HG03575 (cell line): ENCODE results near the gene ATP5F1B.

Experiments used
- ATAC-seq: cut with Tn5 transposase; IDR thresholded peaks from one replicate; pipeline ENCODE4 v1.9.1; 2021; ENCODE audit not compliant: unreplicated experiment, insufficient number of reproducible peaks, low FRiP score; ENCODE audit errors: extremely low read depth

The ATP5F1B gene

DNA sequence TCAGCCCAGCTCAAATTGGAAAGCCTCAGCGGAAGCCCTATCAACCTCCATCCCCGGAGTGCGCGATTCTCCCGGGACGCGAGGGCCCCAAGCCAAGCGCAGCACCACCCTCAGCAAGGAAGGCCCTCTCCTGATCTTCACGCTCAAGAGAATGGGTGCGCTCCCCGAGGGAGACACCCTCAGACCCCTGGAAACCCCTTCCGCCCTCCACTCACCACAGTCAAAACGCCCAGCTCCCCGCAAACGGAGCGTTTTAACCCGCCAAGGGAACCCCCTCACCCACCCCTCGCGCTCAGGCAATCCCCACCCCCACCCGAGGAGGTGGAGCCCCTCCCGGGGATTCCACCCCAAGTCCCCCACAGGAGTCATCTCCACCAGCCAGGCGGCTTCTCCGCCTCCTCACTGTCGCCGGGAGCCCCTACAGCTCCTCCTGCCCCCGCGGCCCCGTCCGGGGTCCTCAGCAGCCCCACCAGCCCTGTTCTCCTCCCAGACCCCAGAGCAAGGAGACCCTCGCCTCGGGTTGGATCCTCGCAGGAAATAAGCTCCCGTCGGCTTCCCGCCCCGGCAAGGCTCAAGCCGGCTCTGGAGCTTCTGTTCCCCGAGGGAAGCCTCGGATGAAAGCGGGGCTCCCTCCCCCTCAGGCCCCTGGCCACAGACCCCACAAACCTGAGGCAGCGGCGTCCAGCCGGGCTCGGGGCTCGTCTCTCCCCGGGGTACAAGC is 16.2 kb downstream of the ATP5F1B start:
- no peak for ATAC-seq

DNA sequence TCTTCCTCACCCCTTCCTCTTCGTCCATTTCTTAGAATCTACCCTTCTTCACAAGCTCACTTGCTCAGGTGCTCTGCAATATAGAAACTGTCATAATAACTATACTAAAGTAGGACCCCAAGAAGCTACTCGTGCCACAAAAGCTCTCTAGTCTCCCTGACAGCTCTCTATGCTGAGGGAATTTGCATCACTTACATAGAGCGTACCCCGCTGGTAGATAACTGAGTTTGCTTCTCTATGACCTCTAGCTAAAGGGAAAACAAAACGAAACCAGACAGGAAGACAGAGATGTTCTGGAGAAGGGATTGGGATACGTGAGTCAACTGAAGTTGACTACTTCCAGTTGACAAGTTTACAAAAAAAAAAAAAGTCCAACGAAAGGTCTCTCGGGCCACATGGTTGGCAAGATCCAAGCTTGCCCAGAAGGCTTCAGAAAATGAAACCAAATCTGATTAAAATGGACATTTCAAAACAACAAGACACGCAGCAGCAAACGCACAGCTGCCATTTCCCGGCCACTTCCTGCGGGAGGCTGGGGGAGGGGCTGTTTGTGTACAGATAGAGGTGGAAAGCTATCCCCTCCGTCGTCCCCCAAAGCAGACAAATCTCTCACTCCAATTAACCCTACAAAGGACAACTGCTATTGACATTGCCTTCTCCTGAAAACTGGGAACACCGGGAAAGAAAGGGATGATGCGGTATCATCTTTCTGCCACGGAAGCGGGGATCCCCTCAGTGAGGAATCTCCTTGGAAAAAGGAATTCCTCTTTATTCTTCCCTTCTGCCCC is 16.9 kb downstream of the ATP5F1B start:
- ATAC-seq = no peak

DNA sequence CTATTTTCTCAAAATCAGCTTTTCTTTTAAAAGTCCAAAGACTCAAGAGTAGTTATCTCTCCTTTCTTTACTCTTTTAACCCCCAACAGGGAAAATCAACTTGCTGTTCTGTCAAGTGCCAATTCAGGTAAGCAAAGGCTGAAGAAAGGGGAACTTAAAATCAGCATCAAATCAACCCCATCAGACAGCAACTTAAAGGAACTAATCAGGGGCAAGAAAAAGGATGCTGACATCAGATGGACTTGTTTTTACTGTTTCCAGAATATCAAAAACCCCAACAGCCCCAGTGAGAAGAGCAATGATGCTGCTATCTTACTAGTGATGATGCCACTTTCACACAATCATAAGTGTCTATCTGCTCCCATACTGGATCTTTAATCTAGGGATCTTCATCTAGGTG is 19.1 kb downstream of the ATP5F1B start:
- ATAC-seq = no peak

DNA sequence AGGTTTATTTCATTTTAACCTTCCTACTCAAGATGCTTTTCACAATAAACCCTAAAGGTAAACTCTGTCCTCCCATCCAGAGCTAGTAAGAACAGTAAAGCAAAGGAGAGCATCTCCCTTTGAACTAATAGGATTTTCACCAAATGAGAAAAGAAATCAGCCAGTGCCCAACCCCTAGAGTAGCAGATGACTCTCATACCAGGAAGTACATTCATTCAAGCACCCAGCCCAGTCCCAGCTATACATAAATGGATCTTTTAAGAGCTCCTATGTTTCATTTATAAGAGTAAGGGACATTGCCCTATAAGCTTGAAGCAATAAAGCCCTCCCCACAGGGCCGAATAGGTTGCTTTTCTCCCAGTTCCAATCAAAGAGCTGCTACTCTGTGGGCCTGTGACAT is 23.2 kb downstream of the ATP5F1B start:
- no peak for ATAC-seq

DNA sequence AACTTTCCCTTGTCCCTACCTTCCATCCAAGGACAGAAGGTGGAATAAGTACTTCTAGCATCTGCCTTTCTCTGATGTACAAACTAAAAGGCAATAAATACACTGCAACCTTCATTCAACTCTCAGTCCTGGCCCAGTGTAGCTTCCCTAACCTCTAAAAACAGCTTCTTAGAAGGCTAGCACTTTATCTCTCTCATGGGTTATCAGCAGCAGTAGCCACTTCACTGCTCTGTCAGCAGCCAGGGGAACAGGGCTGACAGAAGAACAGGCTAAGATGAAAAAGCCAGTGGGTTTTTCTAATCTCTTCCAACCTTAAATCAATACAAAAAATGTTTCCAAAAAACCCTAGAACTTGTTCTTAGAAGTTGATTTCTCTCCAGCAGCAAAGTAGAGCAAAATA is 28.9 kb downstream of the ATP5F1B start:
- no peak for ATAC-seq

DNA sequence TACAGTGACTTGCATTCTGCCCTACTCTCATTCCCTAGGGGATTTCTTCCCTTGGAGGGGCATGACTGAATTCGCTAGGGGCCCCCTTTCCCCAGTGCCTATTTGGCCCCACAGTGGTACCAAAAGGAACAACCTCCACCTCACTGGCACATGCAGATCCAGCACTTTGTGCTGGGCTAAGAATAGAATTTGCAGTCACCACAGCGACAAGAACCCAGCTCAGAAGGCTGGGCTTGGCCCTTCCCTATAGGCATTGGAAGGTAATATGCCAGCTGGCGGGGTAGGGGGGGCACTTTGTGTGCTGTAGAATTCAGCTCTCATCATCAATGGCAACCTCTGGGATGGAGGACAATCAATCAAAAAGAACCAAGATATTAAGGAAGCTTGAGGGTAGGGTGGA is 29.5 kb downstream of the ATP5F1B start:
- ATAC-seq = no peak

DNA sequence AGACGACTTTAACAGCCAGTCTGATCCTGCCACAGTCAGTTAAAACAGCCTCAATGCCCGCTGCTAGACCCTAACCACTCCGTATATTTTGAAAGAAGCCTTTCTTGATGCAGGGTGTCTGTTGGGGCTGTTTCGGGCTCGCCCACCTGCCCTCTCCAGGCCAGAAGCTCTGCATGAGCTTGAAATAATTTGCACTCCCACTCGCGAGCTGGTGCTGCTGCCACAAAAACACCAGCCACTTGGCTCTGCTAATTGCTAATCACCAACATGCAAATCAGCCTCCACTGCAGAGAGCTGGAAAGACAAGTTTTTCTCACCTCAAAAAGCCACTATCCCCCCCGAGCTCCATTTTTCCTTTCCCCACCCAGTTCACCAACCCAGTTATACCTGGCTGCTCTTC is 31.2 kb downstream of the ATP5F1B start:
- no peak for ATAC-seq

DNA sequence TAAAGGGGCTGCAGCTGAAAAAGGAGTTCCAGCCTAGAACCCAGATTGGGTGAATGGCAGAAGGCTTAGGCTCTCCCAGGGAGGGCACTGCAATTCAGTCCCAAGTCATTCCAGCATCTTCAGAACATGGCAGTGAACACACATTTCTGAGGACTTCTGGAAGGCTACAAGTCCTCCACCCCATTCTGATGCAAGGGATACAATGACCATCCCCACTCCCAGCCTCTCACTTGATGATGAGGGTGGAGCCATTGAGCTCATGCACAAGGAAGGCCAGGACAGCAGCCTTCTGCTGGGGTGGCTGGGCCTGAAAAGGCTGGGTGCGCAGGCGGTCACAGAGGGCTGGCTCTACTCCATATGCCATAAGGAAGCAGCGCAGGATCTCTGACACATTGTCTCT is 41.4 kb downstream of the ATP5F1B start:
- ATAC-seq = no peak

DNA sequence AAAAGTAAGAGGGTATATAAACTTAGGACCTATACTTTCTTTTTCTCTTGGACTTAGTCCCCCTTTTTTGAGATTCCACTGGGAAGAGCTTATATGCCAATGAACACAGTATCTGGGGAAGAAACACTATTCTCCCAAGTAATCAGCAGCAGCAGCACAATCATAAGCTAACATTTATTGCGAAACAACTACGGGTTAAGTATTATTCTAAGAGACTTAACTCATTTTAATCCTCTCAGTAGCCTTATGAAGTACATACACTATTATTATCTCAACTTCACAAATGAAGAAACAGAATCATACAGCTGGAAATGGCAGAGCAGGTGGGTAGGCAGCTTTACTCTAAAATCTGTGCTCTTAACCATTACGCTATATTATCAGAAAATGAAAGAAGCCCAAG is 43.5 kb downstream of the ATP5F1B start:
- ATAC-seq = no peak

DNA sequence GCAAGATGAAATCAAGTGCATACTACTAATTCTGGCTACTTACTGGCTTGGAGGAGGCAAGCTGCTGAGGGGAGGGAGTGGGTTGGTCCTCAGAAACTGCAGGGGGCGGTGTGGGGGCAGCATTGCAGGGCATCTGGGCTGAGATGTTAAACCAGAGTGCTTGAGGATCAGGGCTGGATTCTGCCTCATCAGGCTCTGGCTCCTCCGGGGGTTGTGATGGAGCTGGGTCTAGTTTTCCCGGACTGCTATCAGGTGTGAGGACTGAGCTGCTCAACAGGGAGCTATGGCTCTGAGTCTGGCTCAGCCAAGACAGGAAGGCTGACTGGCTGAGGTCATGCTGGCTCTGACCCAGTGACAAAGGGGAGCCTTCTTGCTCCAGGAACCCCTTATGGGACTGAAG is 44.3 kb downstream of the ATP5F1B start:
- no peak for ATAC-seq

DNA sequence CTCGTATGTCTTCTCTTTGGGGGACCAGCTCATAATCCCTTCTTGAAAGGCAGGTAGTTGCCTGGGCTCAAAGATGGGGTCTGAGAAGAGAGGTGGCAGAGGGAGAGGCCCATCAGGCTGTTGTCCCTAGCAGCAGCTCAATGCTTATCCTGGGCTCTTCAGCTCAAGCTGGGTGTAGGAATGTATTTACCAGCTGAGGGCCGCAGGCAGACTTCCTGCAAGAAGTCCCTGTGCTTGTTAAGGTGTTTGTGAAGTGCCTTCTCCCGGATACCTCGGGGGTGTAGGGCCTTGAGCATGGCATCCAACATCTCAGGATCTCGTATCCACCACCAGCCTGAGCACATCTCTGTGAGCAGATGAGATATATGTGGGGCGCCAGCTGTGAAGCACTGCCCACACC is 45.0 kb downstream of the ATP5F1B start:
- ATAC-seq = no peak

DNA sequence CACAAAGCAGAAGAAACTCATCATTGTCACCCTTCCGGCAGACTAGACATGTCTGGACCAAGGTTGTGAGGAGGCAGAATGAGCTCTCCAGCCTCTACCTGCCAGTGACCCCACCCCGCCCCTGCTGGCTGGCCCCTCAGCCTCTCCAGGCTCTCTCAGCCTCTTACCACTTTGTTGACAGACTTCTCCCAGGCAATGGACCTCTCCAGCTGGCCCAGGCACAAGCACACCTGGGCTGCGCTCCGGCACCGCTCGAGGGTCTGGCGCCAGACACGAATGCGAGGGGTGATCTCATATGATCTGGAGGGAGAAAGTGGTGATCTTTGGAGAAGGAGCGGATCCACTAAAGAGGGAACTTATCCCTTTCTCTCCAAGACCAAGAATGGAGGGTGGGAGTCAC is 46.0 kb downstream of the ATP5F1B start:
- no peak for ATAC-seq

DNA sequence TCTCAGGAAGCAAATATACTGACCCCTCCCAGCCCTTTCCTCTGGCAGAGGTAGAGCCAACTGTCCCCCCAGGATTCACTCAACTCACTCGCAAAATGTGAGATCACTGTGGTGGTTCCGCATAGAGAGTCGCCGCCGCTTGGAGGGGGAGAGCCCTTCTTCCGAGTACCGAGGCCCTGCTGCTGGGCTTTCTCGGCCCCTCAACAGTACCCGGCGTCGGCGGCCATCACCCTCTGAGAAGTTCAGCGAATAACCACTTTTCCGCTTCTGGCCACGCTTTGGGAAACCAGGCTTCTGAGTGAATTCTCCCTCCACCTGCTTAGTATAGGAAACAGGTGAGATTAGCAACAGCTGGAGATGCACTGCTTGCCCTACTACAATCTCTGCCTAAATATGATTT is 46.7 kb downstream of the ATP5F1B start:
- no peak for ATAC-seq

DNA sequence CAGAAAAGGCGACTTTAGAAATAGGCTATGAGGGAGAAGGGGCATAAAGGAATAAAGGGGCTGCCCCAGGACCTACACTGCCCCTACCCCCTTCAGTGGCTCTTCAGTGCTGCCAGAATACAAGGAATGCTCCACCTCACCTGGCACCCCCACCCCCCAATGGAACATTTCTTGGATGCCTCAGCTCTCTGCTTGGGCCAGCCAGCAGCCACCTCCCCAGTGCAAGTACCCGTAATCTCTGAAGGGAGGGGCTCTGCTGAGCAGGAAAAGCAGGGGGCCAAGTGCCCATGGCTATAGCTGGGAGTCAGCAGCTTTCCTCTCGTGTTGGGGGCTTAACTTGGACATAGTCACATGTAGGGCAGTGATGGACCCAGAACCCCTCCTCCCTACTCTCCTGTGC is 49.0 kb downstream of the ATP5F1B start:
- ATAC-seq = no peak

DNA sequence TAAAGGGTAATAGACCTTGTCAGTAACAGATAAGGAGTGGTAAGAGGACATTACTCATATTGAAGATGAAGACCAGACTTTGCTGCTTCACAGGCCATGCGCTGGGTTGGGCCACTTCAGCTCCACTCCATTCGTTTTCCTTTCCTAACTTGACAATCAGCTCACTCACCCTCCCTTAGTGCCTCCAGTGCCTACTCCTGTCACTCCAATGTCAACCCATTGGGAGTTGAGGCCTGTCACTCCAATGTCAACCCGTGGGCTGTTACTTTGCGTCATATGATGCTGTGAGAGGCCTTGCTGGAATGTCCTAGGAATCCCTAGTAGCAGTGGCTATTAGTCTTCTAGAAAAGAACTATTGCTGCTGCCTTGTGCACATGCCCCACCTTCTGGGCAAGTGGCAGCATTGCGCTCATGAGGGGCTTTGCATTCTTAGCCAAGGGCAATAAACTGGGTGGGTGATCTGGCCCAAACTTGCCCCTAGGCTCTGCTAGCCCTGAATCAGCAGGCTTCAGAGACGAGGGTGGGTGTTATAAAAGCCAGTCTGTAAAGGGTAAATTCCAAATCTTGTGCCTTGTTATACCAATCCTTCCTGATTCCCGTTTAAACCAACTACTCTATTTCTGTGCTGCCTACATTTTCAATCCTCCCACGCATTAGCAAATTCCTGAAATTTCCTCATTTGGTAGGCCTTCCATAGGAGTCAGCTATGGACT is 51.7 kb downstream of the ATP5F1B start:
- ATAC-seq = no peak

DNA sequence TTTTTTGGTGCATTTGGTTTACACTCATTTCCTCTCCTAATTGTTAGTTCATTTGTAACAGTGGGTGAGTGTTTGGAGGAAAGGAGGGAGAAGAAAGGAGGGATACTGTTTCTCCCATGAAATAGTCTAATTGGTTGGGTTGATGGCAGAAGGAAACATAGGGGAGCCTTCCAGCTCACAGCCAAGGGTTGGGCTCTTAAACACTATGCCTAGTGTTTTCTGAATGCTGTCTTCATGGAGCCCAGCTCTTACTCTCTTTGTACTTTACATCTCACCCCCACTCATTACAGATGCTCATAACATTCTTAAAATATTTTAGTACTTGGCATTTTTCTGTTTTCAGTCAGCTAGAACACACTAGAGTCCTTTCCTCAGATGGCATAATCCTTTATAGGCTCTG is 53.8 kb downstream of the ATP5F1B start:
- ATAC-seq = no peak

DNA sequence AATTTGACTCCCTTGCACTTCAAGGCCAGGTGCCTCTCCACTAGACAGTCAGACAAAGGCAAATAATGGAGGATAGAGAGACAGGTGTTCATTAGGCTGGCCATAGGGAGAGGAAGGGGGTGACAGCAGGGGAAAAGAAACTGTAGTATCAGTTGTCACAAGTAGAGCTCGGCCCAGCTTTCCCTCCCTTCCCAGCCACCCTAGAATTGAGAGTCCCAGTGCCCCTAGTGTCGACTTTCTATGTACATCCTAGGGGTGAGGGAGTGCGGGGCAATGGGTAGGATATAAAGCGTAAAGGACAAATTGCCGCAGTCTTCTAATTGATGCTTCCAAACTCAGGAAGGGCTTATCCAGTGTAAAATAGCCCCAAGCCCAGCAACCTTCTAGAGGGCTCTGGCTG is 54.7 kb downstream of the ATP5F1B start:
- no peak for ATAC-seq

DNA sequence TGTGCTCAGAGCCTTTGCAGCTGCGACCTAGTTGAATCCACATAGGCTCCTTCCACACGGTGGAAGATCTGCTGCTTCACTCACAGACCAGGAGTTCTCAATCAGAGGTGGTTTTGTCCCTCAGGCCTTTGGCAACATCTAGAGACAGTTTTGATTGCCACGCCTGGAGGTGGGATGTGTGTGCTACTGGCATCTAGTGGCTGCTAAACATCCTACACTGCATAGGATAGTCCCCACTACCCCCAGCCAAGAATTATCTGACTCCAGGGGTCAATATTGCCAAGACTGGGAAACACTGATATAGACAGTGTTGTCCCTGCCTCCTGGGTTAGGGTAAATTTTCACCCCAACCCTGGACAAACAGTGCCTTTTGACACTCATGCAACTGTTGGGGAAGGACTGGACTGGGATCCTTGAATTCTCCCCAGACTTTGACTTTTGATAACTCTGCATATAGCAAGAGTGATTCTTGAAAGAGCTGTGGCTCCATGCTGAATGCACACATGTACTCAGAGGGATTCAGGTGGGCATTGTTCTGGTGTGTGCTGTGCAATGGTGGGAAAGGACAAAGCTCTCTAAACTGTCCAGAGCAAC is 55.5 kb downstream of the ATP5F1B start:
- ATAC-seq = no peak

DNA sequence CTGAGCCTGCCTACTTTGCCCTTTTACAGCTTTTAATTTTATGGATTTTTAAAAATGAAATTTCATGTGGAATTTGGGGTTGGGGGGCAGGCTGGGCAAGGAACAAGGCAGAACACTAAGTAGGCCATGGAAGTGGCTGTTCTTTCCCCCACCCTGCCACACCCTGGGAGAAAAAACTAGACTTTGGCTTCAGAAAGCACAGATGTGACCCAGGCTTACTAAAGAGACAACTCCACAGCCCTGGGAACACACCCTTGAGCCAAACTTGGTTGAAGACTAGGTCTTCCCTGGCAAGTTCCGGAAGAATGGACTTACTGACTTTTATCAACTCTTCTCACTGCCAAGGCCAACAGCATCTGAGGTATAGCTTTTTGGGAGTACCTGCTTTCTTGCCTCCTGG is 56.0 kb downstream of the ATP5F1B start:
- no peak for ATAC-seq
